Endothelial cell of umbilical vein (primary cell): ENCODE data around the gene UGT2A2. TPM values are rescaled to one million over a fixed set of nuclear protein-coding genes. Genes with fewer than 3 reads are reported as not detected.

Experiments used
- BruUV-seq: library from RNA; stranded (reverse); fragments of 400-500 nt; replicated peaks from 2 replicates; lab custom pipeline; 2021; lab: Mats Ljungman, UMichigan
- CTCF ChIA-PET: fragments of 300-600, 350-600 bp; sonication (Branson Sonifier 250); formaldehyde crosslinking; loops from one replicate; lab custom pipeline; 2021; ENCODE audit warnings: antibody characterized with exemption, inconsistent platforms; lab: Charles Lee
- POLR2A ChIA-PET: fragments of 300-600, 350-600 bp; sonication (Branson Sonifier 250); formaldehyde crosslinking; loops from one replicate; lab custom pipeline; 2021; ENCODE audit warnings: antibody characterized with exemption, inconsistent platforms; lab: Charles Lee
- DNase-seq: peaks from one replicate; pipeline ENCODE4 v3.0.0-alpha.2; 2011; ENCODE audit warnings: low read depth, low spot score
- FAIRE-seq: peaks from 2 replicates; lab custom pipeline; 2011; peaks lifted over from hg19 to GRCh38; lab: Jason Lieb, UNC
- H2AFZ ChIP-seq: 2 replicates; pipeline ENCODE4 v1.6.0; 2012; ENCODE audit warnings: low read depth, low read length, control low read depth, inconsistent platforms
- H3K27ac ChIP-seq: 2 replicates; pipeline ENCODE4 v1.5.1; 2011; ENCODE audit warnings: low read depth, mild to moderate bottlenecking, control low read depth, low read length, moderate library complexity; ENCODE audit not compliant: insufficient read depth
- H3K27me3 ChIP-seq, 2 experiments: 2 replicates each; pipeline versions ENCODE4 v1.6.0 to v1.6.1; 2011; ENCODE audit warnings: low read length in 2 of 2, mixed read lengths in 1 of 2; ENCODE audit not compliant: control insufficient read depth in 2 of 2, insufficient read depth in 2 of 2
- H3K36me3 ChIP-seq, 2 experiments: 2 replicates in 1 of 2; 3 replicates in 1 of 2; pipeline ENCODE4 v1.5.1; 2011; ENCODE audit warnings: low read length in 2 of 2, mild to moderate bottlenecking in 1 of 2, moderate library complexity in 1 of 2; ENCODE audit not compliant: control insufficient read depth in 2 of 2, insufficient read depth in 2 of 2; ENCODE audit errors: extremely low read depth in 1 of 2
- H3K4me1 ChIP-seq: 3 replicates; pipeline ENCODE4 v1.5.1; 2011; ENCODE audit warnings: mild to moderate bottlenecking, low read length; ENCODE audit not compliant: control insufficient read depth, insufficient read depth; ENCODE audit errors: extremely low read depth
- H3K4me2 ChIP-seq: 2 replicates; pipeline ENCODE4 v1.6.1; 2011; ENCODE audit warnings: low read length, control low read depth, mixed read lengths; ENCODE audit not compliant: insufficient read depth
- H3K4me3 ChIP-seq, 3 experiments: fragments of 200-600 bp in 1 of 3; sonication (generic), shearing (Covaris generic) in 1 of 3; replicated peaks in 1 of 3; 2 replicates each; pipeline ENCODE4 v1.5.1; 2011 to 2016; ENCODE audit warnings: control low read depth in 3 of 3, low read length in 3 of 3, mild to moderate bottlenecking in 2 of 3, inconsistent platforms in 1 of 3, low read depth in 1 of 3, moderate library complexity in 1 of 3; ENCODE audit not compliant: insufficient read depth in 1 of 3
- H3K79me2 ChIP-seq: 2 replicates; pipeline ENCODE4 v1.6.0; 2012; ENCODE audit warnings: low read length, inconsistent platforms; ENCODE audit not compliant: control insufficient read depth, insufficient read depth
- H3K9ac ChIP-seq: replicated peaks from 2 replicates; pipeline ENCODE3; 2011; ENCODE audit warnings: low read length, control low read depth; ENCODE audit not compliant: insufficient read depth; ENCODE audit errors: extremely low read depth
- H3K9me1 ChIP-seq: replicated peaks from 3 replicates; pipeline ENCODE4 v1.6.0; 2011; ENCODE audit warnings: mild to moderate bottlenecking, low read length; ENCODE audit not compliant: control insufficient read depth, insufficient read depth; ENCODE audit errors: extremely low read depth
- H3K9me3 ChIP-seq: replicated peaks from 2 replicates; pipeline ENCODE4 v1.5.1; 2012; ENCODE audit warnings: low read length, inconsistent platforms; ENCODE audit not compliant: control insufficient read depth, insufficient read depth
- H4K20me1 ChIP-seq: replicated peaks from 2 replicates; pipeline ENCODE3; 2011; ENCODE audit warnings: mild to moderate bottlenecking, low read length; ENCODE audit not compliant: control insufficient read depth, insufficient read depth; ENCODE audit errors: extremely low read depth
- CTCF ChIP-seq, 2 donors: IDR thresholded peaks; 1 replicate in 1 of 2; 2 replicates in 1 of 2; pipeline ENCODE4 v1.5.1; 2011; ENCODE audit warnings: low read length in 2 of 2, mild to moderate bottlenecking in 2 of 2, moderate library complexity in 2 of 2, control low read depth in 1 of 2, inconsistent platforms in 1 of 2, low read depth in 1 of 2; ENCODE audit not compliant: insufficient read depth in 1 of 2; ENCODE audit errors: extremely low read depth in 1 of 2
- EZH2 ChIP-seq: IDR thresholded peaks from 2 replicates; pipeline ENCODE4 v1.6.1; 2012; ENCODE audit warnings: borderline replicate concordance, low read depth, mild to moderate bottlenecking, moderate library complexity, low read length, inconsistent platforms; ENCODE audit not compliant: severe bottlenecking
- FOS ChIP-seq: IDR thresholded peaks from 2 replicates; pipeline ENCODE4 v1.6.1; 2011; ENCODE audit warnings: mild to moderate bottlenecking, low read length, moderate library complexity, borderline replicate concordance; ENCODE audit not compliant: insufficient read depth
- GATA2 ChIP-seq: IDR thresholded peaks from 2 replicates; pipeline ENCODE4 v1.7.0; 2011; ENCODE audit warnings: low read depth, mild to moderate bottlenecking, moderate library complexity, mixed read lengths, low read length; ENCODE audit not compliant: insufficient read length, insufficient read depth
- JUN ChIP-seq: IDR thresholded peaks from 2 replicates; pipeline ENCODE4 v1.6.1; 2011; ENCODE audit warnings: borderline replicate concordance, low read depth; ENCODE audit not compliant: insufficient read length, insufficient read depth
- MYC ChIP-seq: IDR thresholded peaks from one replicate; pipeline ENCODE4 v1.6.1; 2011; ENCODE audit warnings: mild to moderate bottlenecking, low read depth, low read length
- POLR2A ChIP-seq: IDR thresholded peaks from 2 replicates; pipeline ENCODE4 v1.6.1; 2012; ENCODE audit warnings: low read depth, mild to moderate bottlenecking, control low read depth, low read length
- POLR2AphosphoS5 ChIP-seq: IDR thresholded peaks from 2 replicates; pipeline ENCODE4 v1.6.1; 2012; ENCODE audit warnings: low read depth, mild to moderate bottlenecking, control low read depth, low read length, moderate library complexity; ENCODE audit not compliant: insufficient read depth
- dilution Hi-C: fragments of 300-500 bp; cut with MboI; formaldehyde crosslinking; loops from one replicate; pipeline ENCODE4 v1.15.0; 2019; ENCODE audit warnings: low sequenced_read_pairs; ENCODE audit not compliant: extremely low pct_ligation_motif_present
- intact Hi-C: fragments of 100-400 bp; cut with micrococcal nuclease; formaldehyde crosslinking; loops from one replicate; pipeline ENCODE4 v1.10.0; 2022
- polyA plus RNA-seq, 4 experiments: library from polyadenylated mRNA; depleted of rRNA in 3 of 4; stranded (reverse) in 3 of 4; unstranded in 1 of 4; fragments of >200 nt; gene quantifications; 2 replicates each; pipeline versions ENCODE4 v1.2.1 to v1.2.3, GENCODE V29; 2011 to 2012; ENCODE audit warnings: missing spikeins in 1 of 4
- small RNA-seq: library from RNA; depleted of rRNA; stranded (forward); fragments of <200 nt; gene quantifications from one replicate; pipeline ENCODE3, GENCODE V24; 2012; ENCODE audit warnings: low replicate concordance, low read depth; ENCODE audit not compliant: insufficient read depth, insufficient read length
- total RNA-seq: library from RNA; stranded (reverse); gene quantifications from 2 replicates; pipeline ENCODE4 v1.2.3, GENCODE V29; 2021
- TF ChIP-seq, protein P1 (sequence below): IDR thresholded peaks from 2 replicates; pipeline ENCODE4 v1.6.1; 2011; ENCODE audit not compliant: insufficient read depth, insufficient read length

UGT2A2 gene
- total and polyA plus RNA-seq, 2 donors (not counting 3 experiments of a cell fraction or from before 2014, with no cell fraction given): not detected

- Histone ChIP-seq H3K4me3 (no peak overlapping the region), H2AFZ (no peak overlapping the region), H3K9me1 (no peaks in the 10 kb centered on the region), H3K27me3 (no peaks in the 10 kb centered on the region), H3K36me3 (no peaks in the 10 kb centered on the region), H4K20me1 (no peaks in the 10 kb centered on the region), H3K9ac (no peak overlapping the region), H3K9me3 (no peaks in the 10 kb centered on the region), H3K4me1 (no peaks in the 10 kb centered on the region), H3K27ac (no peak overlapping the region), H3K79me2 (no peaks in the 10 kb centered on the region), H3K4me2 (no peak overlapping the region)
- FAIRE-seq (no peak), DNase-seq (no peak)
- intact Hi-C loops: no loop called here
- POLR2A ChIA-PET: no interaction called here
- dilution Hi-C loops: no loop called here
- no TSS peak for BruUV-seq
- TF ChIP-seq EZH2 (no peak), POLR2A (no peak), POLR2AphosphoS5 (no peak), JUN (no peak), GATA2 (no peak), FOS (no peak), CTCF (IDR thresholded peaks at IDR 0.05; ENCODE audit: extremely low read depth in 1 of 2, insufficient read depth in 1 of 2, low read depth in 1 of 2, low read length in 2 of 2) (no peak), MYC (no peak)
- TF ChIP-seq, protein P1, sequence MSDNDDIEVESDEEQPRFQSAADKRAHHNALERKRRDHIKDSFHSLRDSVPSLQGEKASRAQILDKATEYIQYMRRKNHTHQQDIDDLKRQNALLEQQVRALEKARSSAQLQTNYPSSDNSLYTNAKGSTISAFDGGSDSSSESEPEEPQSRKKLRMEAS: no peak
- CTCF ChIA-PET: no interaction called here
Measured at GRCh38 chr4:69546134-69546765, 93.2 kb downstream of the UGT2A2 start.

Small RNAs within 50 kb of the gene (small RNA-seq; reads per million reads assigned to genes)
- gene UGT2A2: not detected

Other genes starting within 250 kb of the UGT2A2 start
- gene UGT2B4, start 143.7 kb downstream of the UGT2A2 start, total RNA-seq: not detected in 2 replicates
- gene UGT2B4, start 143.7 kb downstream of the UGT2A2 start, polyA plus RNA-seq: not detected in 2 replicates
- not detected in 2 replicates for gene UGT2A1, start 13.6 kb upstream of the UGT2A2 start, total RNA-seq
- 0.04 and 0.11 TPM in 2 replicates for gene UGT2A1, start 13.6 kb upstream of the UGT2A2 start, polyA plus RNA-seq
- 59.5 and 68.2 TPM in 2 replicates for gene SULT1B1, start 121.0 kb upstream of the UGT2A2 start, total RNA-seq
- gene SULT1B1, start 121.0 kb upstream of the UGT2A2 start, polyA plus RNA-seq: 35.2 and 45.0 TPM in 2 replicates
- 34.5 and 42.1 TPM in 2 replicates for gene SULT1E1, start 220.5 kb upstream of the UGT2A2 start, total RNA-seq
- 25.8 and 36.9 TPM in 2 replicates for gene SULT1E1, start 220.5 kb upstream of the UGT2A2 start, polyA plus RNA-seq